ENCODE data around the gene TEAD2.

DNA sequence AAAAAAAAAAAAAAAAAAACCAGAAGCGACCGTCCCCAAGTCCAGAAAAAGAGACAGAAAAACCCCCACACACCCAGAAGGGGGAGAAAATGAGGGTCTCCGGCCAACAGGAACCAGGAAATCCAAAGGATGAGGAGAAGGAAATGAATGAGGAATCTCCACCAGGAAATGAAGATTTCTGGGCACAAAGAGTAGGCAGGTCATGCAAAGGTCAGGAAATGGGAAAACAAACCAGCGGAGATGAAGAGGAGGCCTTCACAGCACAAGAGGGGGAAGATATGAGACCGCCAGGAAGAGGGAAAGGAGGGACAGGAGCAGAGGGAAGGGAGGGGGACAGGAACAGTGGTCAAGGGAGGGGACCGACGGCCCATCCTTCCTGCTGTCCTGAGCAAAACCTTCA, 5.8 kb downstream of the TEAD2 start:
- TF ChIP-seq, protein P1, sequence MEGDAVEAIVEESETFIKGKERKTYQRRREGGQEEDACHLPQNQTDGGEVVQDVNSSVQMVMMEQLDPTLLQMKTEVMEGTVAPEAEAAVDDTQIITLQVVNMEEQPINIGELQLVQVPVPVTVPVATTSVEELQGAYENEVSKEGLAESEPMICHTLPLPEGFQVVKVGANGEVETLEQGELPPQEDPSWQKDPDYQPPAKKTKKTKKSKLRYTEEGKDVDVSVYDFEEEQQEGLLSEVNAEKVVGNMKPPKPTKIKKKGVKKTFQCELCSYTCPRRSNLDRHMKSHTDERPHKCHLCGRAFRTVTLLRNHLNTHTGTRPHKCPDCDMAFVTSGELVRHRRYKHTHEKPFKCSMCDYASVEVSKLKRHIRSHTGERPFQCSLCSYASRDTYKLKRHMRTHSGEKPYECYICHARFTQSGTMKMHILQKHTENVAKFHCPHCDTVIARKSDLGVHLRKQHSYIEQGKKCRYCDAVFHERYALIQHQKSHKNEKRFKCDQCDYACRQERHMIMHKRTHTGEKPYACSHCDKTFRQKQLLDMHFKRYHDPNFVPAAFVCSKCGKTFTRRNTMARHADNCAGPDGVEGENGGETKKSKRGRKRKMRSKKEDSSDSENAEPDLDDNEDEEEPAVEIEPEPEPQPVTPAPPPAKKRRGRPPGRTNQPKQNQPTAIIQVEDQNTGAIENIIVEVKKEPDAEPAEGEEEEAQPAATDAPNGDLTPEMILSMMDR (IDR thresholded peaks at IDR 0.05): no peak
- no peak for TF ChIP-seq ZFX (IDR thresholded peaks at IDR 0.05; ENCODE audit: borderline replicate concordance)
